Measurements from ENCODE around the gene FAF2.

DNA sequence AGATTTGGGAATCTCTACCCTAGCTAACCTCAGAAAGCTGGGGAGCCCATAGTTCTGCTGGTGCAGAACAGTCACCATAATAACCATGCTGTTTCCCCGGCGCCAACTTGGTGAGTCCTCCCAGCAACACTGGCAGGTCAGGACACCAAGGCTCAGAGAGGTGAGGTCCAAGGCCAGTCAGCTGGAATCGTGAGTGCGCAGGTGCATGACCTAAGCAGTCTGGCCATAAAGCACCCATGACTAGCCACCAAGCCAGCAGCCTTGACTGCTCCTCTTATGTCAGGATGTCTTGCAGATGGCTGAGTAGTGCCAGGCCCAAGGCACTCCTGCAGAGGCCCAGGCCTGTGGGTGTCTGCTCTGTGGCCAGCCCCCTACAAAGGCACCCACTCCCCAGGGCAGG is 86.5 kb downstream of the FAF2 start:
- TF ChIP-seq, protein P1, sequence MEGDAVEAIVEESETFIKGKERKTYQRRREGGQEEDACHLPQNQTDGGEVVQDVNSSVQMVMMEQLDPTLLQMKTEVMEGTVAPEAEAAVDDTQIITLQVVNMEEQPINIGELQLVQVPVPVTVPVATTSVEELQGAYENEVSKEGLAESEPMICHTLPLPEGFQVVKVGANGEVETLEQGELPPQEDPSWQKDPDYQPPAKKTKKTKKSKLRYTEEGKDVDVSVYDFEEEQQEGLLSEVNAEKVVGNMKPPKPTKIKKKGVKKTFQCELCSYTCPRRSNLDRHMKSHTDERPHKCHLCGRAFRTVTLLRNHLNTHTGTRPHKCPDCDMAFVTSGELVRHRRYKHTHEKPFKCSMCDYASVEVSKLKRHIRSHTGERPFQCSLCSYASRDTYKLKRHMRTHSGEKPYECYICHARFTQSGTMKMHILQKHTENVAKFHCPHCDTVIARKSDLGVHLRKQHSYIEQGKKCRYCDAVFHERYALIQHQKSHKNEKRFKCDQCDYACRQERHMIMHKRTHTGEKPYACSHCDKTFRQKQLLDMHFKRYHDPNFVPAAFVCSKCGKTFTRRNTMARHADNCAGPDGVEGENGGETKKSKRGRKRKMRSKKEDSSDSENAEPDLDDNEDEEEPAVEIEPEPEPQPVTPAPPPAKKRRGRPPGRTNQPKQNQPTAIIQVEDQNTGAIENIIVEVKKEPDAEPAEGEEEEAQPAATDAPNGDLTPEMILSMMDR (IDR thresholded peaks at IDR 0.05): no peak
- no peak for TF ChIP-seq POLR2A (IDR thresholded peaks at IDR 0.05)
